Activated T-cell treated with anti-CD3 and anti-CD28 coated beads, Interleukin-2, amount 50 U/mL, for 1 hour (primary cell): ENCODE measurements around the gene PLXNA4.

ENCODE experiments used
- DNase-seq: peaks from one replicate; pipeline ENCODE4 v3.0.0-alpha.2; 2020

The PLXNA4 gene

DNA sequence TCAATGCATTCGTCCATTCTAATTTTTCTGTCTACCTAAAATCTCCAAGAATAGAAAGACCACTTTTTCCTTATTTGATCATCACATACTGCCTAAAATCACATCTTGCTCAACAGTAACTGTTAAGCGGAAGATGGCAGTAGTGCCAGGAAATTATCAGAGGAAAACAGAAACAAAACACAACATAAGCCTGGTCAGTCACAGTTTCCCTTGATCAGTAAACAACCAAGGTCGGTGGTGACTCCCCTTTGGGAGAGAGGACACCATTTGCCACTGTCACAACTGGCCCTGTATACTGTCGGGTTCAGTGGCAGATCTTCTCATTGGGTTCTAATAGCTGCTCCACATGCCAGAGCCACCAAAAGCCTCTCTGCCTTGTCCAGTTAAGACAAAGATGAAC, 106.6 kb downstream of the PLXNA4 start:
- no peak for DNase-seq

DNA sequence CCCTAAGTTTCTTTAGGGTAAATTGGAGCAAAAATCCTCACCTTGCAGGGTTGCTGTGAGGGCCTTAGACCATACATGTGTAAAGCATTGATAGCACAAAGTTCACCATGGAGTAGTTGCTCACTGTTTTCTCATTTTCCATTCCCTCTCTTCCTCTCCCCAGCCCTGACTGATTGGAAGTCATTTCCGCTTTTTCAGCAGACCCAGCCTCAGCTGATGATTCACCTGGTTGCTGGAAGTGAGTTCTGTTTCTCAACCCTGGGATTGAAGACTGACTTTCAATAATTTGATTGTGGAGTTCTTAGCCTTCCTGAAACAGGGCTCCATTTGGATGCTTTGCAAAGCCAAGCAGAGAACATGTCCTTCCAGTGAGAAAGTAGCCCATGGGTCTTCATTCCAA, 107.0 kb downstream of the PLXNA4 start:
- DNase-seq = no peak

DNA sequence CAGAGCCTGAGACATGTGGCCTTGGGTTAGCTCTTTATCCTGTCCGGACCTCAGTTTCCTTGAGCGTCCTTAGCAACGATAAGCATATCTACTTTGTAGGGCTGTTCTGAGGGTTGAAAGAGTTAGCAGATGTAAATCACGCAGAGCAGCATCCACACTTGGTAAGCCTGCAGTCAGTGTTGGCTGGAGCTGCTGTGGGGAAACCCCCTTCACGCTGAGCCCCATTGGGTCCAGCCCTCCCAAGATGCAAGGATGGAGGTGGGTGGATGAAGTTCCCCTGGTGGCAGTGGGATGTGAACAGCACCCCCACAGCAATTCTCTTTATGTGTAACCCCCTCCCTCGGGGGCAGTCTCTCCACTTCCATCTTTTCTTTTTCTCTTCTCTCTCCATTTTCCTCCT, 109.9 kb downstream of the PLXNA4 start:
- DNase-seq = no peak

- no peak for DNase-seq
Measured at GRCh38 chr7:132465516-132465915, 110.8 kb downstream of the PLXNA4 start.

- DNase-seq = no peak
Measured at GRCh38 chr7:132464740-132465139, 111.5 kb downstream of the PLXNA4 start.

- no peak for DNase-seq
Measured at GRCh38 chr7:132463922-132464321, 112.3 kb downstream of the PLXNA4 start.

- DNase-seq = no peak
Measured at GRCh38 chr7:132462478-132462877, 113.8 kb downstream of the PLXNA4 start.

- no peak for DNase-seq
Measured at GRCh38 chr7:132461032-132461592, 115.2 kb downstream of the PLXNA4 start.

DNA sequence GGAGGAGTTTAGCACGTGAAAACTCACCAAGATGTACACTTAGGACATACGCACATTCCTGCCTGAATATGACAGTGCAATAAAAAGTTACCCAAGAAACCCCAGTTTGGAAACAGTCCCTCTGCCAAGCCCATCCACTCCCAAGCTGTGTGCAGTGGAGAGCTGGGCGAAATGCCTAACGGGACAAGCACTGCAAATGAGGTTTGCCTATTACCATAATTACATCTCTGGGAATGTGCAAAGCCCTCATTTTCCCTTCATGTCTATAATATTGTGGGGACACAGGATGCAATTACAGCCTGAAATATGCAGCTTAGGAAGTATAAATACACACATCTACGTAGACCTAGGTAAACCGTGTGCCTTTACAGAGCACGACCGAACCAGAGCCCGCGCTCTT, 117.5 kb downstream of the PLXNA4 start:
- no peak for DNase-seq

DNA sequence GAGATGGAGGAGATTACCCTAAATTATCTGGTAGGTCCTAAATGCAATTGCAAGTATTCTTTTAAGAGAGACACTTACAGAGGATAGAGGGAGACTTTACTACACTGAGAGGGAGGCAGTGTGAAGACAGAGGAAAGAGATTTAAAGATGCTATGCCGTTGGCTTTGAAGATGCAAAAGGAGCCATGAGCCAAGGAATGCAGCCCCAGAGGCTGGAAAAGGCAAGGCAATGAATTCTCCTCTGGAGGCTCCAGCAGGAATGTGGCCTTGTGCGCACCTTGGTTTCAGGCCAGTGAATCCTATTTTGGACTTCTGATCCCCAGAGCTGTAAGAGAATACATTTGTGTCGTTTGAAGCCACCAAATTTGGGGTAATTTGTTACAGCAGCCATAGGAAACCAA, 118.6 kb downstream of the PLXNA4 start:
- DNase-seq = no peak

- DNase-seq = no peak
Measured at GRCh38 chr7:132456418-132456817, 119.9 kb downstream of the PLXNA4 start.

DNA sequence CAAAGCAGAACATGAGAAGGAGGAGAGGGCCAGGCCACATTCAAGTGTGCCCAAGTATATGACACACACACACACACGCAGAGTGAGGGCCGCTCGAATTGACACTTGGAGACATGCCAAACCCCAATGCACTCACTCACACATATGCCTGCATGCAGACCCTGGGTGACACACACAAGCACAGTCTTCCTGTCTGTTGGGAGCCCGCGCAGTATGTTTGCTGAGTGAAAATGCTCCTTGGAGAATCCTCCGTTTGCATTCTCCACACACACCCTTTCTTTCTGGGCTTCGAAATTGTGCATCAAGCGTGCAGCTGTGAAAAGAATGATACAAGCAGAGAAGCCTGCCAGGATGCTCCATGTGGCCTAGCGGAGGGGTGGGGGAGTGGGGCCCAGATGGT, 120.9 kb downstream of the PLXNA4 start:
- DNase-seq = no peak

DNA sequence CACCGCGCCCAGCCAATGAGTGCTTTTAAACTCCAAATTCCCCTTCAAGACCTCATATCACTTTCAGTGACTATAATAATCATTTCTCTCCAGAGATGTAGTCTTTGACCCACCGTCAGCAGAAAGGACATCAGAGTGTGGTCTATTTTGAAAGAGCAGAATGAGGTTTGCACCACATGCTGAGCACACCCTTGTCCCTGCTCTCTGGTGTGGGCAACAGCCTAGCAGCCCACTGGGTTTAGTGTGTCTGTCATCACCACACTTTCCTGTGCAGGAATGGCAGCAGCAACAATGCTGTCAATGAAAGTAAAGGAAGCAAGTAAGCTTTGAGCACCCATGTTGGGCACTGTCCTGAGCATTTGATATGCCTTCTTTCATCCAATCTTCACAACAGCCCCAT, 122.4 kb downstream of the PLXNA4 start:
- DNase-seq = no peak

DNA sequence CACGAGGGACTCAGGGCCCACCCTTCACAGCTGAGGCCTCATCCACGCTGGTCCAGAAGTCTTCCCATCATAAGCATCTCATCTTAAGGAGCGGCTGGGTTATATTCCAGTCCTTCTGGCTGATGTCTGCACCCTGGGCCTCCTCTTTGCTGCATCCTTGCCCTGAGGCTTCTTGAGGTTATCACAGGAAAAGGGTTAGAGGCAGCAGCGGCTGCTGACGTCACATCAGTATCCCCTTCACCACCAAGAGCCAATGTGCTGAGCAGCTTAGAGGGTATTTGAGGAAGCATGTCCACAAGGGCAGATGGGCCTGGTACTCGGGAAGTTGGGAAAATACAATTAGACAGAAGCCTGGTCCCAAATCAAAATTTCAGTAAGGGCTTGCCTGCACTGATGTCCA, 125.1 kb downstream of the PLXNA4 start:
- DNase-seq = peak; percentile 28

GRCh38 chr7:132450696-132451095, 125.6 kb downstream of the PLXNA4 start:
- DNase-seq = no peak

GRCh38 chr7:132450188-132450587, 126.1 kb downstream of the PLXNA4 start:
- DNase-seq = no peak

DNA sequence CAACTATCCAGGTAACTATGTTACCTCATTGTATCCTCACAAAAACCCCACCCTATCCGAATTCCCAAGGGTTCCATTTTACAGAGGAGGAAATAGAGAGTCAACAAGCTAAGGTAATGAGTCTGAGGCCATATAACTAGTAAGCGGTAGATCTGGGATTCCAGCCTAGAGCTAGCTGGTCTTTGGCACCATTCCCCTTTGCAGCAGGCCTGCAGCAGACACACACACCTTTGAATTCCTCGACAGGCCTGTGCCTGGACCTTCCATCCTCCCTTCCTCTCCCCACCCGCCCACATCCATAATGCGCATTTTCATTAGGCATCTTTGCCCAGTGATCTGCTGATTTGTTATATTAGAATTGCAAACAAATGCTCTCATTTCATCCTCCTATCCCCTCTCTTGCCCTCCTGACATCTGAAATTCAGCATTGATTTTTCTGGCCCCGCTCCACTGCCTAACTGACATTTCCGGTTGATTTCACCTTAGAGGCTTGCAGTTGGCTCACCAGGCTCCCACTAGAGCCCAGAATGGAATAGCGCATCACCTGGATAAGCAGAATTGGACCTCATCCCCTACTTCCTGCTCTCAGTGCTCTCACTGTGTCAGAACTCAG, 129.5 kb downstream of the PLXNA4 start:
- no peak for DNase-seq

GRCh38 chr7:132446260-132446659, 130.0 kb downstream of the PLXNA4 start:
- DNase-seq = no peak

DNA sequence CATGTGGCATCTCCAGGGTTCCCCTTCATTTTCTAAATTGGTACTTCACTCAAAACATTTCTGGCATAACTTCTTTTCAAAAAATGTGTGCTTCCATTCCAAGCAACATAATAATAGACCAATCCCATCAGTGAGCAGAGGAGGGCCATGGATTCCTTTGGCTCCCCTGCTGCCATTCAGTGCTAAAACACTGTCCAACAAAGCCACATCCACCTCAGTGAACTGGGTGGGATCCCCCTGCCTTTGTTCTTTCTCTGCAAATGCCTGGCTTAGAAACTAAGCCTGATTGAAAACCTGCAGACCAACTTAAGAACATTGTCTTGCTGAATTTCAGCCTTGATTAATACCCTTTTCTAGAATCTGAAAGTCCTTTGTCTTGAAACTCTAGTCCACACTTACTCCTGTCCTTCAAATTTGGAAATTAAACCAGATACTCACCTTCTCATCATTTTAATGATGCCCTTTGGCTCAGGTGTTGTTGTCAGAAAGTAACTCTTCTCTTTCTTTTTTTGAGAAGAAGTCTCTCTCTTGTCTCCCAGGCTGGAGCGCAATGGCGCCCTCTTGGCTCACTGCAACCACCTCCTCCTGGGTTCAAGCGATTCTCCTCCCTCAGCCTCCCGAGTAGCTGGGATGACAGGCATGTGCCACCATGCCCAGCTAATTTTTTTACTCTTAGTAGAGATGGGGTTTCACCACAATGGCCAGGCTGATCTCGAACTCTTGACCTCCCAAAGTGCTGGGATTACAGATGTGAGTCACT, 132.3 kb downstream of the PLXNA4 start:
- no peak for DNase-seq

- no peak for DNase-seq
Measured at GRCh38 chr7:132441935-132442334, 134.3 kb downstream of the PLXNA4 start.

DNA sequence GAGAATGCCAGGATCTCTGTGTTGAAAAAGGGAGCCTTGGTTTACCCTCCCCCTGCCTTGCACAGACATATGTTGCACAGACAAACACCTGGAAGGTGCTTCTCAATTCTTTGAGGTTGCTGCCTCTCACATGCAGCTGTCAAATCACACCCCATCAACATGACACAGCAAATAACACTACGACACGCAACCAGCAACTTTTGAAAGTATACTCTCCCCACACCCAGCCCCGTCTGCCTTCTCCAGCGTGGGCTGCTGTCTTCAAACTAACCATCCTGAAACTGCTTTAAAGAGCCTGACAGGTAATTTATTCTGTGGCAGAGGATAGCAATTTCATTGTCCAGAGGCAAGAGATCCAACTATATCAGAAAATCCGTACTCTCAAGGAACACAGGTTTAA, 136.1 kb downstream of the PLXNA4 start:
- no peak for DNase-seq

GRCh38 chr7:132438926-132439325, 137.3 kb downstream of the PLXNA4 start:
- DNase-seq = no peak

DNA sequence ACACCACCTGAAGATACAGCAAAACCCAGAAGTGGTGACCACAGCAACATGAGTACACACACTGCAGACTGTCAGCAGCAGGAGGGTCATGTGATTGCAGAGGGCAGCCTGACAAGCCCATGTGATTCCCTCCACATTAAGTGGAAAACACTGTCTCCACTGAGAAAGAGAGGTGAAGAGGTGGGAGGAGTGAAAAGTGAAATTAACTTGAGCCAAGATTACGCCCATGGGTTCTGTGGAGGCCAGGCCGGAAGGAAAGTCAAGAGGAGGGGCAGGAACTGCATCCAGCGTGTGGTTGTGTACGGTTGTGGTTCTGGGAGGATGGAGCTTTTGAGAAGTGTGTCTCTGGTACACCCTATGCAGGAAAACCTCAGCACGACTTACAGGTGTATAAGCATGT, 138.5 kb downstream of the PLXNA4 start:
- no peak for DNase-seq

DNA sequence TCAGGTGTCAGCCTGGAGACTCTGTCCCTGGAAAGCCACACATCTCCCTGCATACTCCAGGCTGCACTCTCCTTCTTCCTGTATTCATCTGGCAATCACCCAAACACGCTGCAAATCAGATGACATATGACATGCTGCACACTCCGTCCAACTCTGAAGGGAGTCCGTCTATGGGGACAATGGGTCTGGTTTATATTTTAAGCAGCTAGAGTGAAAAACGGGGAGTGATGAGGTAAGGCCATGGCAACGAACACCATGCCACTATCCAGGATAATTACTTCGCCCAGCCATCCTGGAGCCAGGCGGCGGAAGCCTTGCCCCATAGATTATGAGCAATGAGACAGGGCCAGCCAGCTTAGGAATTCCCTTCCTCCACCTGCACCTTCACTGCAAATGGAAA, 140.1 kb downstream of the PLXNA4 start:
- DNase-seq = no peak
